ENCODE data around the gene CREB3. TPM values are rescaled to one million over a fixed set of nuclear protein-coding genes. Genes with fewer than 3 reads are reported as not detected.

The CREB3 gene, protein sequence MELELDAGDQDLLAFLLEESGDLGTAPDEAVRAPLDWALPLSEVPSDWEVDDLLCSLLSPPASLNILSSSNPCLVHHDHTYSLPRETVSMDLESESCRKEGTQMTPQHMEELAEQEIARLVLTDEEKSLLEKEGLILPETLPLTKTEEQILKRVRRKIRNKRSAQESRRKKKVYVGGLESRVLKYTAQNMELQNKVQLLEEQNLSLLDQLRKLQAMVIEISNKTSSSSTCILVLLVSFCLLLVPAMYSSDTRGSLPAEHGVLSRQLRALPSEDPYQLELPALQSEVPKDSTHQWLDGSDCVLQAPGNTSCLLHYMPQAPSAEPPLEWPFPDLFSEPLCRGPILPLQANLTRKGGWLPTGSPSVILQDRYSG
- 39.0 and 45.4 TPM in 2 replicates for total RNA-seq
- long read RNA-seq, transcript CREB3-201 (9 exons, 1,832 nt), result major isoform, 184 of 198 reads
- long read RNA-seq, partial matches to known transcripts, result 4 of 198 reads
- long read RNA-seq, other reads (novel, unspliced or antisense), result 8 of 198 reads

DNA sequence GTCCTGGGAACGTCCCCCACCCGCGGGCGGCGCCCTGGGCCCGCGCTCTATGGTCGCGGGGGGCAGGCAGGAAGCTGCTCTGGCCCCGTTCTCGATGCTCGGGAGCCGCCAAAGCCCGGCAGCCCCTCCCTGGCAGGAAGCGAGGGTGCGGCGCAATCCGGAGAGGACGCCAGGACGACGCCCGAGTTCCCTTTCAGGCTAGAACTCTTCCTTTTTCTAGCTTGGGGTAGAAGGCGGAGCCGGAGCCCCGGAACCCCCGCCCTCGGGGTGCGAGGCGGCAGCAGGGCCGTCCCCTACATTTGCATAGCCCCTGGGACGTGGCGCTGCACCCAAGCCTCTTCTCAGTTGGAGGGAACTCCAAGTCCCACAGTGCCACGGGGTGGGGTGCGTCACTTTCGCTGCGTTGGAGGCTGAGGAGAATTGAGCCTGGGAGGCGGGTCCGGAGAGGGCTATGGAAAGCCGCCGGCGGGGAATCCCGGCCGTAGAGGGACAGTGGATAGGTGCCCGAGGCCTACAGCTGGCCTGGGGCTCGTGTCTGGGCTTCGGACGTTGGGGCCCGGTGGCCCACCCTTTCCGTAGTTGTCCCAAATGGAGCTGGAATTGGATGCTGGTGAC lies at the start of gene CREB3, which contains the start of gene TLN1:
Gene CREB3 (plus strand): TSS at position 482 of the 615 bp plus-strand sequence. CDS start 107 bp downstream, at position 589.
Gene TLN1 (minus strand): TSS at position 11 of the 615 bp plus-strand sequence. CDS start 6,501 bp downstream, outside the sequence.
- peak; percentile 99 for DNase-seq (ENCODE audit: extremely low spot score, unreplicated experiment)
- peaks cover 36% of the 10 kb centered on the region for H3K4me1 Mint-ChIP-seq (ENCODE audit: unreplicated experiment)
- H3K27me3 Mint-ChIP-seq (ENCODE audit: unreplicated experiment), result no peaks in the 10 kb centered on the region
- H3K9me3 Mint-ChIP-seq (ENCODE audit: unreplicated experiment), result no peaks in the 10 kb centered on the region
- no peak within 1 kb of the TSS for H3K4me3 Mint-ChIP-seq (ENCODE audit: unreplicated experiment)
- H3K36me3 Mint-ChIP-seq (ENCODE audit: unreplicated experiment), result peaks cover 16% of the 10 kb centered on the region
- no peak within 1 kb of the TSS for H3K27ac Mint-ChIP-seq (ENCODE audit: unreplicated experiment)
- TF ChIP-seq, protein P1, sequence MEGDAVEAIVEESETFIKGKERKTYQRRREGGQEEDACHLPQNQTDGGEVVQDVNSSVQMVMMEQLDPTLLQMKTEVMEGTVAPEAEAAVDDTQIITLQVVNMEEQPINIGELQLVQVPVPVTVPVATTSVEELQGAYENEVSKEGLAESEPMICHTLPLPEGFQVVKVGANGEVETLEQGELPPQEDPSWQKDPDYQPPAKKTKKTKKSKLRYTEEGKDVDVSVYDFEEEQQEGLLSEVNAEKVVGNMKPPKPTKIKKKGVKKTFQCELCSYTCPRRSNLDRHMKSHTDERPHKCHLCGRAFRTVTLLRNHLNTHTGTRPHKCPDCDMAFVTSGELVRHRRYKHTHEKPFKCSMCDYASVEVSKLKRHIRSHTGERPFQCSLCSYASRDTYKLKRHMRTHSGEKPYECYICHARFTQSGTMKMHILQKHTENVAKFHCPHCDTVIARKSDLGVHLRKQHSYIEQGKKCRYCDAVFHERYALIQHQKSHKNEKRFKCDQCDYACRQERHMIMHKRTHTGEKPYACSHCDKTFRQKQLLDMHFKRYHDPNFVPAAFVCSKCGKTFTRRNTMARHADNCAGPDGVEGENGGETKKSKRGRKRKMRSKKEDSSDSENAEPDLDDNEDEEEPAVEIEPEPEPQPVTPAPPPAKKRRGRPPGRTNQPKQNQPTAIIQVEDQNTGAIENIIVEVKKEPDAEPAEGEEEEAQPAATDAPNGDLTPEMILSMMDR (IDR thresholded peaks at IDR 0.05), result no peak

DNA sequence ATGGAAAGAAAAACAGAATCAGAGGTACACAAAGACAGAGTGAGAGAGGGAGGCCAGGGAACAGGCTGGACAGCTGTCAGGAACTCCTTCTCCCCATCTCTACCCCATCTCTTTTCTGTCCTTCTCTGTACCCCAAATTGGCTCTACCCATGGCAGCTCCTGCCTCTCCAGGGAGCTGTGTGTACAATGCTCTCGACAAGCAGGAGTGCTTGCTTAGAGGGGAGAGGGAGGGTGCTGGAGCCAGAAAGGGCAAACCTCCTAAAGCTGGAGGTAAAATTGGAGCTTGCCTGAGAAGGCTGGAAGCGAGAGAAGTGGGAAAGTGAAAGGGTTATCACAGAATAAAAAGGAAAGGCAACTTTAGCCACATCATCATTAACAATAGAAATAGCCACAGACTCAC lies 49.1 kb upstream of the CREB3 start:
- peak overlapping the region; percentile 54 for H3K27ac Mint-ChIP-seq (ENCODE audit: unreplicated experiment)
- TF ChIP-seq, protein P1 (IDR thresholded peaks at IDR 0.05), result no peak
- no peak overlapping the region for H3K4me3 Mint-ChIP-seq (ENCODE audit: unreplicated experiment)
- no peaks in the 10 kb centered on the region for H3K9me3 Mint-ChIP-seq (ENCODE audit: unreplicated experiment)
- peaks cover 32% of the 10 kb centered on the region for H3K36me3 Mint-ChIP-seq (ENCODE audit: unreplicated experiment)
- peaks cover 83% of the 10 kb centered on the region for H3K4me1 Mint-ChIP-seq (ENCODE audit: unreplicated experiment)
- no peaks in the 10 kb centered on the region for H3K27me3 Mint-ChIP-seq (ENCODE audit: unreplicated experiment)
- no peak for DNase-seq (ENCODE audit: extremely low spot score, unreplicated experiment)

DNA sequence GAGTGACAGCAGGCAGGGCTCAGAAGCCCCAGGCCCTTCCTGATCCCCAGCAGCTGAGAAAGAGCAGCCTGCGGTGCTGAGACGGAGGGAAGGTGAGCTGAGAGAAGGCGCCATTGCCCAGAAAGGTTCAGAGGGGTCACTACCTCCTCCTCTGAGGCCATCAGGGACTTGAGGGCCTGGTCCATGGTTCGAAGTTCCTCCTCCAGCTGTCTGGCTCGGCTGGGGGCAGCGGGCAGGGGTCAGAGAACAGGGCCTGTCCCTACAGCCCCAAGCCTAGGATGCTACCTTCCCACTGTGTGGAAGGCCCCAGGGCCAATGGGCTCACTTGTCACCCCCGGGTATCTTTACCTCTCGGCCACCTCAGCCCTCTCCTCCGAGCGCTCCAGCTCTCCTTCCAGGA lies 47.5 kb upstream of the CREB3 start:
- Mint-ChIP-seq H3K36me3 (ENCODE audit: unreplicated experiment) (peaks cover 32% of the 10 kb centered on the region), H3K27ac (ENCODE audit: unreplicated experiment) (peak overlapping the region; percentile 40), H3K27me3 (ENCODE audit: unreplicated experiment) (no peaks in the 10 kb centered on the region), H3K9me3 (ENCODE audit: unreplicated experiment) (no peaks in the 10 kb centered on the region), H3K4me3 (ENCODE audit: unreplicated experiment) (no peak overlapping the region), H3K4me1 (ENCODE audit: unreplicated experiment) (peaks cover 81% of the 10 kb centered on the region)
- TF ChIP-seq, protein P1 (IDR thresholded peaks at IDR 0.05), result no peak
- no peak for DNase-seq (ENCODE audit: extremely low spot score, unreplicated experiment)

DNA sequence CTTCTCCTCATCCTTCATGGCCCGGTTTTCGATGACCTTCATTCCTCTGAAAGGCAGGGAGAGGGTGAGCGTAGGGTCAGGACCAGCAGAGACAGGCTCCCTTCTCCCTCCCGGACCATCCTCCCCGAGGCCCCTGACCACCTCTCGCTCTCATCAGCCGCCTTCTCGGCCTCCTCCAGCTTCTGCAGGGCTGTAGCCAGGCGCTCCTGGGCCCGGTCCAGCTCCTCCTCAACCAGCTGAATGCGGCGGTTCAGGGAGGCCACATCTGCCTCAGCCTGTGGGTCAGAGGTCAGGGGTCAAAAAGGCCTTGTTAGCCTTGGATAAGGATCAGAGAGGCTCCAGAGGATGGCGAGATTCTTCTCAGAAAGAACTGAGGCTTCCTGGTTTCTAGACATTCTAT lies 47.0 kb upstream of the CREB3 start:
- Mint-ChIP-seq H3K27me3 (ENCODE audit: unreplicated experiment) (no peaks in the 10 kb centered on the region), H3K27ac (ENCODE audit: unreplicated experiment) (peak overlapping the region; percentile 54), H3K4me1 (ENCODE audit: unreplicated experiment) (peaks cover 75% of the 10 kb centered on the region), H3K9me3 (ENCODE audit: unreplicated experiment) (no peaks in the 10 kb centered on the region), H3K36me3 (ENCODE audit: unreplicated experiment) (peaks cover 32% of the 10 kb centered on the region), H3K4me3 (ENCODE audit: unreplicated experiment) (no peak overlapping the region)
- TF ChIP-seq, protein P1 (IDR thresholded peaks at IDR 0.05), result no peak
- no peak for DNase-seq (ENCODE audit: extremely low spot score, unreplicated experiment)
